ENCODE data around the gene RABGEF1.

DNA sequence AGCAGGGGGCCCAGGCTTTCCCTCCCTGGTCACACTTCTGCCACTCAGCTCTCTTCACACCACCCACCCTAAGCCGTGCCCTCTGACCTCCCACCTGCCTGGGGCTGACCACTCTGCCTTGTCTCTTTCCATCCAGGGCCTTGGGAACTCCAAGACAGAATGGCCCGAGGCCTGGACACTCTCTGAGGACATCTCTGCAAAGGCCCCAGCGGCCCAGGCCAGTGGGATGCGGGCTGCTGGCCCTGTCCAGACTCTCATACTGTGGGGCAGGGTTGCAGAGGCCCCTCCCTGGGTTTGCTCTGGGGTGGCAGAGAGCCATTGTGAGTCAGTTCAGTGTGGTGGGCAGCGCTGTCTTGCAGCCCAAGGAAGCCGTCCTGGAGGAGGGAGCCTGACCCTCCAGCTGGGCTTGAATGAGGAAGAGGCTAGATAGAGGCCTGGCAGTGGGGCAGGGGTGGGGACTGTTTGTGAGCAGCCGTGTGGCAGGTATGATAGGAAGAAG, 39.9 kb upstream of the RABGEF1 start:
- TF ChIP-seq, protein P1, sequence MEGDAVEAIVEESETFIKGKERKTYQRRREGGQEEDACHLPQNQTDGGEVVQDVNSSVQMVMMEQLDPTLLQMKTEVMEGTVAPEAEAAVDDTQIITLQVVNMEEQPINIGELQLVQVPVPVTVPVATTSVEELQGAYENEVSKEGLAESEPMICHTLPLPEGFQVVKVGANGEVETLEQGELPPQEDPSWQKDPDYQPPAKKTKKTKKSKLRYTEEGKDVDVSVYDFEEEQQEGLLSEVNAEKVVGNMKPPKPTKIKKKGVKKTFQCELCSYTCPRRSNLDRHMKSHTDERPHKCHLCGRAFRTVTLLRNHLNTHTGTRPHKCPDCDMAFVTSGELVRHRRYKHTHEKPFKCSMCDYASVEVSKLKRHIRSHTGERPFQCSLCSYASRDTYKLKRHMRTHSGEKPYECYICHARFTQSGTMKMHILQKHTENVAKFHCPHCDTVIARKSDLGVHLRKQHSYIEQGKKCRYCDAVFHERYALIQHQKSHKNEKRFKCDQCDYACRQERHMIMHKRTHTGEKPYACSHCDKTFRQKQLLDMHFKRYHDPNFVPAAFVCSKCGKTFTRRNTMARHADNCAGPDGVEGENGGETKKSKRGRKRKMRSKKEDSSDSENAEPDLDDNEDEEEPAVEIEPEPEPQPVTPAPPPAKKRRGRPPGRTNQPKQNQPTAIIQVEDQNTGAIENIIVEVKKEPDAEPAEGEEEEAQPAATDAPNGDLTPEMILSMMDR (IDR thresholded peaks at IDR 0.05) = no peak
- no peak for TF ChIP-seq POLR2AphosphoS5 (IDR thresholded peaks at IDR 0.05)
- no peak for TF ChIP-seq EP300 (IDR thresholded peaks at IDR 0.05)
